Activated gamma-delta T cell treated with Interleukin-2 at 50 U/mL for 16 hours (primary cell): ENCODE data around the gene APOBR.
"Not testable (repeated sequence)": the region's sequence is repeated elsewhere in the genome, so short reads cannot be mapped to it uniquely, and the experiment has no call there.

Source experiments
- DNase-seq: peaks from one replicate; pipeline ENCODE4 v3.0.0-alpha.2; 2020

Gene APOBR

GRCh38 chr16:28498666-28499381 is 4.4 kb downstream of the APOBR start:
- no peak for DNase-seq

GRCh38 chr16:28499854-28500253 is 5.4 kb downstream of the APOBR start:
- no peak for DNase-seq

DNA sequence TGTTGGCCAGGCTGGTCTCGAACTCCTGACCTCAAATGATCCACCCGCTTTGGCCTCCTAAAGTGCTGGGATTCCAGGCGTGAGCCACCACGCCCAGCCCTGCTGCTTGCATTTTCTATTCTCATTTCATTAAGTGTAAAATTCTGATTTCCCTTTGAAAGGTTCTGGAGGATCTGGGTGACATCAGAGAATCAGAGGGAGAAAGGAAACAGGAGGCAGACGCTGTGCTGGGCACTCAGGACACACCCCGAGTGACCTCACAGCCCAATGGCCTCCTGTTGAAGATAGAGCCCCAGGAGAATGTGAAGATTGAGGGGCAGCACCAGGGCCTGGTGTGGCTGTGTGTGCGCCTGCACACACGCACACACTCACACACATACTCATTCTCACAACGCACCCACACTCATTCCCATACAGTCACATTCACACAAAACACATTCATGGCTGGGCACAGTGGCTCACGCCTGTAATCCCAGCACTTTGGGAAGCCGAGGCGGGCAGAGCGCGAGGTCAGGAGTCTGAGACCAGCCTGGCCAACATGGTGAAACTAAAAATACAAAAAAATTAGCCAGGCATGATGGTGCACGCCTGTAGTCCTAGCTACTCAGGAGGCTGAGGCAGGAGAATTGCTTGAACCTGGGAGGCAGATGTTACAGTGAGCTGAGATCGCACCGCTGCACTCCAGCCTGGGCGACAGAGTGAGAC is 6.2 kb downstream of the APOBR start:
- DNase-seq: not testable (repeated sequence)

DNA sequence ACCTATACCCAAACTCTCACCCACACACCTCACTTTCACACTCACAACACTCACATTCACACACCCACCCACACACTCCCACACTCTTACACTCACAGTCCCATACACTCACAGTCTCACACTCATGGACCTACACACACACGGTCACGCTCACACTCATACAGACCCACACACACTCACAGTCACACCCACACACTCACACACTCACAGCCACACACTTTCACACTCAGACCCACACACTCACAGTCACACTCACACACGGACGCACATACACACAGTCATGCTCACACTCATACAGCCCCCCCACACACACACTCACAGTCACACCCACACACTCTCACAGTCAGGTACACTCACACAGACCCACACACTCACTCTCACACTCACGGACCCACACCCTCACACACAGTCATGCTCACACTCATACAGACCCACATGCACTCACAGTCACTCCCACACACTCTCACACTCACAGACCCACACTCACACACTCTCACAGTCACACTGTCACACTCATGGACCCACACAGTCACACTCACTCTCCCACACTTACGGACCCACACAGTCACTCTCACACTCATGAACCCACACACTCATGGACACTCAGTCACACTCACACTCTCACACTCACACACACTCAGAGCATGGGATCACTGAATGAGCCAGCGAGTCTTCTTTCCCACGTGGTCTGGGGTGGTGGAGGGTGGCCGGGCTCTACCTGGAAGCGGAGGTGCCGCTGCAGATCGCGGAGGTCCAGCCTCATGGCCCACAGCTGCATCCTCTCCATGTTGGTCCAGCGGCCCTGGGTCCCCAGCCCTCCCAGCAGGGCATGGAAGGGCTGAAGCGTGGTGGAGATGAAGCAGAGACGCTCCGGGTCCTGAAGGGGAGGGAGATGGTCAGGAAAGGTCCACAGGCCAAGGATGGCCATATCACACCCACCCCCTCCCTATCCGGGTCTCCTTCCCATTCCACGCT is 7.1 kb downstream of the APOBR start:
- DNase-seq: no peak

DNA sequence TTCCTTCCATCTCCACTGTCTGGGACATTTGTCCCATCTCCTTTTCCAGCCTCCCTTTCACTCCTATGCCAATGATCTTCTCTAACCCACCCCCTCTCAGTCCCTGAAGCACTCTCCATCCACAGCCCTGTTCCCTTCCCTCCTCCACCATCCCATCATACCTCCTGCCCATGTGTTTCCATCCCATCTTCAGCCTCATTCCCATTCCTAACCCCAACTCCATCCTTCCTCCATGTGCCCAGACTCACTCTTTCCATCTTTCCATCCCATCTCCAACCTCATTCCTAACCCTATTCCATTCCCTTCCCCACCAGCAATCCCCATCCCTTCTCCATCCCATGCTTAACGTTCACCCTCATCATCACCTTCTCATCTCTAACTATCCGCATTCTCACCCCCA is 7.8 kb downstream of the APOBR start:
- no peak for DNase-seq

GRCh38 chr16:28503470-28504259 is 9.2 kb downstream of the APOBR start:
- DNase-seq: no peak

DNA sequence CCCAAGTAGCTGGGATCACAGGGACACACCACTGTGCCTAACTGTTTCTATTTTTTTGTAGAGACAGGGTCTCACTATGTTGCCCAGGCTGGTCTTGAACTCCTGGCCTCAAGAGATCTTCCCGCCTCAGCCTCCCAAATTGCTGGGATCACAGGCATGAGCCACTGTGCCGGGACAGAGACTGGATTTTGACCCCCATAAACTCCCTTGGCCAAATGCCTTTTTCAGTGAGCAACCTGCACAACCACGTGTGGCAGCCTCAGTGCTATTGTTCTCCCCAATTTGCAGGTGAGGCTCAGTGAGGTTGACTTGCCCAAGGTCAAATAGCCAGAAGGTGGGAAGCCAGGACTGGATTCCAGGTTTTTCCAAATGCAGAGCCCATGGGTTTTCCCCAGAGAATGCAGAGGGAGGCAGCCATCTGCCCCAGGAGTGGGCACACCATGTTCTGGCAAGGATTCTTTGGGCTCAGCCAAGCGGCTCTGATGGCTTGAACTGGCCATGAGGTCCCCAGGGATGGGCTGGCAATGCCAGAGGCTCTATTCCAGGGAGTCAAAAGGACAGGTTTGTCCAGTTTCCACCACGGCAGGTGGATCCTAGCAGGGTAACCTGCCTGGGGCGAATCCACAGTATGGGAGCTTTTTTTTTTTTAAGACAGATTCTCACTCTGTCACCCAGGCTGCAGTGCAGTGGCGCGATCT is 10.4 kb downstream of the APOBR start:
- DNase-seq: no peak

GRCh38 chr16:28505489-28506137 is 11.2 kb downstream of the APOBR start:
- DNase-seq: no peak

DNA sequence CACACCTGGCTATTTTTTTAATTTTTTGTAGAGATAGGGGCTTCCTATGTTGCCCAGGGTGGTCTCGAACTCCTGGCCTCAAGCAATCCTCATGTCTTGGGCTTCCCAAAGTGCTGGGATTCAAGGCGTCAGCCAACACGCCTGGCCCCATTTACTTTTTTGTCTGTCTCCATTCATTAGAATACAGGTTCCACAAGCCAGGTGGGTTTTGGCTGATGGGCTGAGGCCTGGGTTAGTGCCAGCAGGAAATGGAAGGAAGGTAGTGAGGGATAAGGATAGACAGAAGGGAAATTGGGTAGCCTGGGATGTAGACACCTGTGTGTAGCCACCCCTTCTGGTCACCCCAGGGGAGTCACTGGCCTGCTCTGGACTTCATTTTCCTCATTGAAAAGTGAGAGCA is 16.6 kb downstream of the APOBR start:
- no peak for DNase-seq

- DNase-seq: no peak
These were observed 17.7 kb downstream of the APOBR start for GRCh38 chr16:28511801-28512789.

GRCh38 chr16:28513484-28514181 is 19.2 kb downstream of the APOBR start:
- no peak for DNase-seq

DNA sequence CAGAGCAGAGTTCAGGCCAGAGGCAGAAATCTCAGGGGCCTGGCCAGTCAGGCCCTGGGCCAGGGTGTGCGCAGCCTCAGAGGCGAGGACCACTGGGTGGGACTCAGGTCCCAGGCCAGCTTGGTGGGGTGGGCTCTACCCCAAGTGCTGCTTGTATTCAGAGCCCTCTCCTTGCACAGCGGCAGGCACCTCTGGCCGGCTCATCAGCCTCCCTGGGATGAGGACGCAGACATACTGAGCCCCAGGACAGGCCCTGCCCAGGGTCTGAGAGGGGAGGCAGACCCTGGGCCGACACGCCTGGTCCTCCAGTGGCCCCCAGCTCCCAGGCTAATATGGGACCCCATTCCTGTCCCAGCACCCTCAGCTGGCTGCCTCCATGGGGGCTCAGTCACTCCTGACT is 19.8 kb downstream of the APOBR start:
- DNase-seq: no peak

DNA sequence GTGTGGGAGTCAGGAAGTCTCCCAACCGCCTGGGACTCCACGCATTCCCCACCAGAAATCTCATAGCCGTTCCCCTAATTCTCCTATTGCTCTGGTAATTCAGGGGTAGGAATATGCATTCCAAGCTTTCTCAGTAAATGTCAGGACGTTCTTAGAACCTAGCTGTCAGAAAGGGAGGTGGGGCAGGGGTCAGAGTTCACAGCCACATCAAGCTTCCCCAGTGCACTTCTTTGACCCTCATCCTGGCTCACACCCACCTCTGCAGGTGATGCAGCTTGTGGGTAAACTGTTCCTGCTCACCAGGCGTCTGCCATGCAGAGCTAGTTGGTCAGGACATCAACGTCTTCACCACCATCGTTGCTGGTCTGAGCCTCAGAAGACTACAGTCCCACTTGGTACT is 26.2 kb downstream of the APOBR start:
- no peak for DNase-seq

GRCh38 chr16:28521436-28521835 is 27.0 kb downstream of the APOBR start:
- DNase-seq: no peak

DNA sequence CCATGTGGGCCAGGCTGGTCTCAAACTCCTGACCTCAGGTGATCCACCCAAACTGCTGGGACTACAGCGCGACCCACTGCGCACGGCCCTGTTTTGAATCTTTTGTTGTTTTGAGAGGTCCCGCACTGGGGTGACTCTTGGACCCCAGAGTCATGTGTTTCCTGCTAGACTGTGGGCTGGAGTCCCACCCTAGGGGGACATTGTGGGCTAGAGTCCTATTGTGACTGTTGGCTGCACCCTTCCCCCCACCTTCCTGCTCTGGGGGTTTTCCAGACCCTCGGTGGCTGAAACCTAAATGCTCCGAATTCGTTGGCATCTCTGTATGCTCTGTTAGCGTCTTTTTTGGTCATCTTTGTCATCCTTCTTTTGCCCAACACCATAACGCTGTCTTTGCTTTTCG is 28.3 kb downstream of the APOBR start:
- no peak for DNase-seq

DNA sequence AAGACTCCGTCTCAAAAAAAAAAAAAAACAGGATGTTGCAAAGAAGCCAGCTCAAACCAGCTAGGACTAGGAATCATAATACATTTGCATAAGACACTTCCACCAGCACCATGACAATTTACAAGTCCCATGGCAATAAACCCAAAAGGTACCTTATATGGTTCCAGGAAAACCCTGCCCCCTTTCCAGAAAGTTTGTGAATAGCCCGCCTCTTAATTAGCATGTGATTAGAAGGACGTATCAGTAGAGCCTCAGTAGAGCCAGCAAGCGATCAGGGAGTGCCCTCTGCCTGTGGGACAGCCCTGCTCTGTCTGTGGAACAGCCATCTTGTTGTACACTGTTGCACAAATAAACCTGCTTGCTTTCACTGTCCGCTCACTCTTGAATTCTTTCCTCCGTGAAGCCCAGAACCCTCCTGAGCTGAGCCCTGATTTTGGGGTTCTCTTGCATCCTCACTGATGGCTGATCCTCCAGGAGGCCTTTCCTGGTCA is 30.3 kb downstream of the APOBR start:
- DNase-seq: no peak

GRCh38 chr16:28526201-28527099 is 32.0 kb downstream of the APOBR start:
- no peak for DNase-seq

DNA sequence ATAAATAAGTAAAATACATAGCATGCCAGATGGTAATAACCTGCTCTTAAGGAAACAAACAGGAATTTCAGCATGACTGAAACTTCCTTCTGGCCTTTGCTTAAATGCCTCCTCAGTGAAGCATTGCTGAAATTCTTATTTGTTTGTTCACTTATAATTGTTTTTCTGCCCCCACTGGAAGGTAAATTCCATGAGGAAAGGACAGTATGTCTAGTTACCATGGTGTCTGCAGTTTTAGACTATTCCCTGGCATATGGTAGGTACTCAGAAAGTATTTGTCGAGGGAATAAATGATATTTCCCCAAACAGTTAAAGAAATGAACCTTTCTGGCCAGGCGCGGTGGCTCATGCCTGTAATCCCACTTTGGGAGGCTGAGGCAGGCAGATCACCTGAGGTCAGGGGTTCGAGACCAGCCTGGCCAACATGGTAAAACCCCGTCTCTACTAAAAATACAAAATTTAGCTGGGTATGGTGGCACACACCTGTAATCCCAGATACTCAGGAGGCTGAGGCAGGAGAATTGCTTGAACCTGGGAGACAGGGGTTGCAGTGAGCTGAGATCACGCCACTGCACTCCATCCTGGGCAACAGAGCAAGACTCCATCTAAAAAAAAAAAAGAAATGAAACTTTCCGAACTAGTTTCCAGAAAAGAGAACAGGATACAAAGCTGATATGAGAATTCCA is 32.8 kb downstream of the APOBR start:
- DNase-seq: not testable (repeated sequence)
